ENCODE data around the gene HECTD1. TPM values are rescaled to one million over a fixed set of nuclear protein-coding genes. Genes with fewer than 3 reads are reported as not detected.
"Not testable (repeated sequence)": the region's sequence is repeated elsewhere in the genome, so short reads cannot be mapped to it uniquely, and the experiment has no call there.

HECTD1 gene
- total RNA-seq, 1 donor from 2014 or later = 110 TPM

DNA sequence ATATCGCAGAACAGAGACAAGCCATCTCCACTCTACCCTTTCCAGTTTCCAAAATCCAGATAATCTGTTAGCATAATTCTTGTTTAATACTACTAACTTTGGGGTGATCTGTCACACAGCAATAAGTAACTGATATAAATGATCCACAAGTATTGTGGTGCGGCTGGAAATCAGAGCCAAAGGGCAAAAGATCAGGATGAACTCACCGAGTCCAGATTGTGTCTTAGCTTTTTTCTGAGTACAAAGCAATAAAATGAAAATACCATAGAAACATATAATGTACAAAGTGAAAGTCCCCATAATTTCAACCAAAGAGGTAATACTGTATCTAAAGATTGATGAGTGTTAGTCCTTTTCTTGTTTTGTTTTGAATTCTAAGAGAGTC, 17.4 kb downstream of the HECTD1 start:
- no peaks in the 10 kb centered on the region for H3K27me3 ChIP-seq (ENCODE audit: insufficient read depth, low read length)
- Mint-ChIP-seq H3K27ac (ENCODE audit: unreplicated experiment) (no peak overlapping the region), H3K36me3 (ENCODE audit: low read depth, unreplicated experiment) (peaks cover 8% of the 10 kb centered on the region), H3K9me3 (ENCODE audit: unreplicated experiment) (no peaks in the 10 kb centered on the region), H3K4me3 (ENCODE audit: unreplicated experiment) (no peak overlapping the region), H3K4me1 (ENCODE audit: low read depth, unreplicated experiment) (peaks cover 15% of the 10 kb centered on the region), H3K27me3 (ENCODE audit: low read depth, unreplicated experiment) (no peaks in the 10 kb centered on the region)
- H3K27ac ChIP-seq (ENCODE audit: low read depth, low read length) = no peak overlapping the region
- no peaks in the 10 kb centered on the region for H3K36me3 ChIP-seq (ENCODE audit: insufficient read depth, low read length)
- DNase-seq (ENCODE audit: low read depth) (no peak), FAIRE-seq (no peak)
- TF ChIP-seq, protein P1, sequence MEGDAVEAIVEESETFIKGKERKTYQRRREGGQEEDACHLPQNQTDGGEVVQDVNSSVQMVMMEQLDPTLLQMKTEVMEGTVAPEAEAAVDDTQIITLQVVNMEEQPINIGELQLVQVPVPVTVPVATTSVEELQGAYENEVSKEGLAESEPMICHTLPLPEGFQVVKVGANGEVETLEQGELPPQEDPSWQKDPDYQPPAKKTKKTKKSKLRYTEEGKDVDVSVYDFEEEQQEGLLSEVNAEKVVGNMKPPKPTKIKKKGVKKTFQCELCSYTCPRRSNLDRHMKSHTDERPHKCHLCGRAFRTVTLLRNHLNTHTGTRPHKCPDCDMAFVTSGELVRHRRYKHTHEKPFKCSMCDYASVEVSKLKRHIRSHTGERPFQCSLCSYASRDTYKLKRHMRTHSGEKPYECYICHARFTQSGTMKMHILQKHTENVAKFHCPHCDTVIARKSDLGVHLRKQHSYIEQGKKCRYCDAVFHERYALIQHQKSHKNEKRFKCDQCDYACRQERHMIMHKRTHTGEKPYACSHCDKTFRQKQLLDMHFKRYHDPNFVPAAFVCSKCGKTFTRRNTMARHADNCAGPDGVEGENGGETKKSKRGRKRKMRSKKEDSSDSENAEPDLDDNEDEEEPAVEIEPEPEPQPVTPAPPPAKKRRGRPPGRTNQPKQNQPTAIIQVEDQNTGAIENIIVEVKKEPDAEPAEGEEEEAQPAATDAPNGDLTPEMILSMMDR (IDR thresholded peaks at IDR 0.05; ENCODE audit: insufficient read depth, low read depth, low read length) = no peak
- TF ChIP-seq EZH2 (IDR thresholded peaks at IDR 0.05; ENCODE audit: insufficient read depth, low read length) = no peak
- H3K4me1 ChIP-seq (ENCODE audit: insufficient read depth, low read length) = peaks cover 14% of the 10 kb centered on the region
- H3K4me3 ChIP-seq (ENCODE audit: insufficient read depth, low read depth, low read length) = no peak overlapping the region
- no peaks in the 10 kb centered on the region for H3K9me3 ChIP-seq (ENCODE audit: insufficient read depth, low read depth, low read length)
- peaks cover 59% of the 10 kb centered on the region for H4K20me1 ChIP-seq (ENCODE audit: insufficient read depth, low read length)
- H3K9ac ChIP-seq (ENCODE audit: low read length) = no peak overlapping the region
- H3K79me2 ChIP-seq (ENCODE audit: insufficient read depth, low read length) = peaks cover 96% of the 10 kb centered on the region
- no peak overlapping the region for H2AFZ ChIP-seq (ENCODE audit: low read depth, low read length)
- H3K4me2 ChIP-seq (ENCODE audit: low read length) = no peak overlapping the region

DNA sequence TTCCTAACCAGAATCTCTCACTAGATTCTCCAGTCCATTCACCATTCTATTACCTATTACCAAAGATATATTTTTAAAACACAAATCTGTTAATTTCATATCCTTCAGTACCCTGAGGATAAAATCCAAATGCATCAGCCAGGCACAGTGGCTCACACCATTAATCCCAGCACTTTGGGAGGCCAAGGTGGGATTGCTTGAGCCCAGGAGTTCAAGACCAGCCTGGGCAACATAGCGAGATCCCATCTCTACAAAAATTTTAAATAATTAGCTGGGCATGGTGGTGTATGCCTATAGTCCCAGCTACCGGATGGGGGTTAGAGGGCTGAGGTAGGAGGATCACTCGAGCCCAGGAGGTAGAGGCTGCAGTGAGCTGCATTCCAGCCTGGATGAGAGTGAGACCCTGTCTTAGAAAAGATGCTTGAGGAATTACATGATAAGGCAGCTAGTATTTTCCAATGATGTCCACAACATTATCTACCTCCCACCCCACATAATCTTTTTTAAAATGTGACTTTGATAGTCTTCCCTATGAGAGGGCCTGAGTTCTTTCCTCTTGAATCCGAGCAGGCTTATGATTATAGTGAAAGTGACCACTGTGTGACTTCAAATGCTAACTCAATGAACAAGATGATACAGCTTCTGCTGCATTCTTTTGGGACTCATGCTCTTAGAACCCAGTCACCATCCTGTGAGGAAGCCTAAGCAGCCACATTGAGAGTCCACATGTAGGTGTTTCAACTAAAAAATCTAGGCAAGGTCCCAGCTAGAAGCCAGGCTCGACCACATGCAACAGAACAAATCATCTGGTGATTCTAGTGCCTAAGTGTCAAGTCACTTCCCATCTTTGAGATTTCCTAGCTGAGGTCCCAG, 18.0 kb downstream of the HECTD1 start:
- H3K9me3 ChIP-seq (ENCODE audit: insufficient read depth, low read depth, low read length) = no peaks in the 10 kb centered on the region
- no peak for DNase-seq (ENCODE audit: low read depth)
- H3K27ac Mint-ChIP-seq (ENCODE audit: unreplicated experiment) = no peak overlapping the region
- H3K4me3 ChIP-seq (ENCODE audit: insufficient read depth, low read depth, low read length) = no peak overlapping the region
- peaks cover 97% of the 10 kb centered on the region for H3K79me2 ChIP-seq (ENCODE audit: insufficient read depth, low read length)
- H4K20me1 ChIP-seq (ENCODE audit: insufficient read depth, low read length) = peaks cover 60% of the 10 kb centered on the region
- H3K9me3 Mint-ChIP-seq (ENCODE audit: unreplicated experiment) = no peaks in the 10 kb centered on the region
- H3K4me1 ChIP-seq (ENCODE audit: insufficient read depth, low read length) = peaks cover 8% of the 10 kb centered on the region
- no peaks in the 10 kb centered on the region for H3K27me3 Mint-ChIP-seq (ENCODE audit: low read depth, unreplicated experiment)
- H3K36me3 Mint-ChIP-seq (ENCODE audit: low read depth, unreplicated experiment) = peaks cover 8% of the 10 kb centered on the region
- H3K27ac ChIP-seq (ENCODE audit: low read depth, low read length) = no peak overlapping the region
- no peak overlapping the region for H3K4me3 Mint-ChIP-seq (ENCODE audit: unreplicated experiment)
- H3K4me2 ChIP-seq (ENCODE audit: low read length) = no peak overlapping the region
- H3K36me3 ChIP-seq (ENCODE audit: insufficient read depth, low read length) = no peaks in the 10 kb centered on the region
- TF ChIP-seq, protein P1 (IDR thresholded peaks at IDR 0.05; ENCODE audit: insufficient read depth, low read depth, low read length) = no peak
- TF ChIP-seq EZH2 (IDR thresholded peaks at IDR 0.05; ENCODE audit: insufficient read depth, low read length) = no peak
- no peak overlapping the region for H3K9ac ChIP-seq (ENCODE audit: low read length)
- no peaks in the 10 kb centered on the region for H3K27me3 ChIP-seq (ENCODE audit: insufficient read depth, low read length)
- no peak overlapping the region for H2AFZ ChIP-seq (ENCODE audit: low read depth, low read length)
- no peak for FAIRE-seq
- H3K4me1 Mint-ChIP-seq (ENCODE audit: low read depth, unreplicated experiment) = peaks cover 8% of the 10 kb centered on the region

DNA sequence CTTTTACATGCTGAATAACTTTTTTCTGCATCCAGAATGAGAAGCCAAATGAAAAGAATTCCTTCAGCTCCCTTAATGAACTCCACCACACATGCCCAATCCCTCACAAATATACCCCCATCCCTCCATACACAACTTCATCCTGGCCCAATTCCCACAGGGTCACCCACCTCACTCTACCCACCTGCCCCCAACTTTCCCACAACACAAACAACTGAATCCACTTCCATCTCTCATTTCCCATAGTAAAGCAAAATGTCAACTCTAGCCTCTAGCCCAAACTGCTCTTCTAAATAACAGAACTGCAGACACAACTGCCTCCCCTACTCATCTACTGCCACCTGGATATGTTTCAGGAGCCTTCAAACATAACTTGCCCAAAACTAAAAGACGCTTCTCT, 18.8 kb downstream of the HECTD1 start:
- no peak overlapping the region for H3K27ac Mint-ChIP-seq (ENCODE audit: unreplicated experiment)

DNA sequence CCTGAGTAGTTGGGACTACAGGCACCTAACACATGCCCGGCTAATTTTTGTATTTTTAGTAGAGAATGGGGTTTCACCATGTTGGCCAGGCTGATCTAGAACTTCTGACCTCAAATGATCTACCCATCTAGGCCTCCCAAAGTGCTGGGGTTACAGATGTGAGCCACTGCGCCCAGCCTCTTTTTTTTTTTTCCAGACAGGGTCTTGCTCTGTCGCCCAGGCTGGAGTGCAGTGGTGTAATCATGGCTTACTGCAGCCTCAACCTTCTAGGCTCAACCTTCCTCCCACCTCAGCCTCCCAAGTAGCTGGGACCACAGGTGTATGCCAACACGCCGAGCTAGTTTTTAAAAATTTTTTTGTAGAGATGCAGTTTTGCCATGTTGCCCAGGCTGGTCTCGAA, 25.6 kb downstream of the HECTD1 start:
- not testable (repeated sequence) for H3K27ac ChIP-seq (ENCODE audit: low read depth, low read length); FAIRE-seq

More for the DNA sequence above, 18.8 kb downstream of the HECTD1 start:
- no peak overlapping the region for H3K4me3 ChIP-seq (ENCODE audit: insufficient read depth, low read depth, low read length)
- H3K79me2 ChIP-seq (ENCODE audit: insufficient read depth, low read length) = peaks cover 96% of the 10 kb centered on the region
- no peaks in the 10 kb centered on the region for H3K36me3 ChIP-seq (ENCODE audit: insufficient read depth, low read length)
- no peak overlapping the region for H3K9ac ChIP-seq (ENCODE audit: low read length)
- H4K20me1 ChIP-seq (ENCODE audit: insufficient read depth, low read length) = peaks cover 60% of the 10 kb centered on the region
- H3K4me1 ChIP-seq (ENCODE audit: insufficient read depth, low read length) = no peaks in the 10 kb centered on the region
- Mint-ChIP-seq H3K4me3 (ENCODE audit: unreplicated experiment) (no peak overlapping the region), H3K9me3 (ENCODE audit: unreplicated experiment) (no peaks in the 10 kb centered on the region), H3K27me3 (ENCODE audit: low read depth, unreplicated experiment) (no peaks in the 10 kb centered on the region), H3K36me3 (ENCODE audit: low read depth, unreplicated experiment) (peaks cover 8% of the 10 kb centered on the region), H3K4me1 (ENCODE audit: low read depth, unreplicated experiment) (peaks cover 2% of the 10 kb centered on the region)
- no peak for DNase-seq (ENCODE audit: low read depth)
- H3K4me2 ChIP-seq (ENCODE audit: low read length) = no peak overlapping the region
- no peak overlapping the region for H3K27ac ChIP-seq (ENCODE audit: low read depth, low read length)
- no peak for FAIRE-seq
- no peaks in the 10 kb centered on the region for H3K9me3 ChIP-seq (ENCODE audit: insufficient read depth, low read depth, low read length)
- H3K27me3 ChIP-seq (ENCODE audit: insufficient read depth, low read length) = no peaks in the 10 kb centered on the region
- no peak overlapping the region for H2AFZ ChIP-seq (ENCODE audit: low read depth, low read length)
- TF ChIP-seq, protein P1 (IDR thresholded peaks at IDR 0.05; ENCODE audit: insufficient read depth, low read depth, low read length) = no peak
- TF ChIP-seq EZH2 (IDR thresholded peaks at IDR 0.05; ENCODE audit: insufficient read depth, low read length) = no peak

More for the DNA sequence above, 25.6 kb downstream of the HECTD1 start:
- not testable (repeated sequence) for DNase-seq (ENCODE audit: low read depth); H3K9me3 Mint-ChIP-seq (ENCODE audit: unreplicated experiment); H2AFZ ChIP-seq (ENCODE audit: low read depth, low read length); H3K9ac ChIP-seq (ENCODE audit: low read length); H3K4me1 Mint-ChIP-seq (ENCODE audit: low read depth, unreplicated experiment); H3K4me3 ChIP-seq (ENCODE audit: insufficient read depth, low read depth, low read length); H3K27ac Mint-ChIP-seq (ENCODE audit: unreplicated experiment); H3K36me3 Mint-ChIP-seq (ENCODE audit: low read depth, unreplicated experiment); H3K36me3 ChIP-seq (ENCODE audit: insufficient read depth, low read length); H3K27me3 ChIP-seq (ENCODE audit: insufficient read depth, low read length); H3K9me3 ChIP-seq (ENCODE audit: insufficient read depth, low read depth, low read length); H3K4me1 ChIP-seq (ENCODE audit: insufficient read depth, low read length); H3K4me2 ChIP-seq (ENCODE audit: low read length); H3K27me3 Mint-ChIP-seq (ENCODE audit: low read depth, unreplicated experiment); H3K4me3 Mint-ChIP-seq (ENCODE audit: unreplicated experiment)
- peaks cover 50% of the 10 kb centered on the region for H4K20me1 ChIP-seq (ENCODE audit: insufficient read depth, low read length)
- peaks cover 73% of the 10 kb centered on the region for H3K79me2 ChIP-seq (ENCODE audit: insufficient read depth, low read length)
